Measurements from ENCODE around the gene ANAPC16. TPM values are rescaled to one million over a fixed set of nuclear protein-coding genes. Genes with fewer than 3 reads are reported as not detected.

ANAPC16 gene
- total and polyA plus RNA-seq, 11 donors, result 124 to 242 (median 179) TPM

GRCh38 chr10:72255977-72256729 lies 40.3 kb downstream of the ANAPC16 start:
- Histone ChIP-seq H3K27ac (peak overlapping the region; percentile 74 to 97 (median 94)), H3K4me3 (no peak overlapping the region), H3K36me3 (no peaks in the 10 kb centered on the region), H3K4me1 (peaks cover 40 to 93% (median 78%) of the 10 kb centered on the region in 12 donors), H3K27me3 (no peaks in the 10 kb centered on the region), H3K9me3 (no peaks in the 10 kb centered on the region)
- no peak for DNase-seq
- intact Hi-C loops (cut with DNase I), result loop anchor here in 3 of 10 donors (2.0 to 5.0 kb wide), 2 partner anchors 17 to 71 kb away; partner anchors contain the start of gene DDIT4 (in 2 of the 3)
- ATAC-seq, result no peak
- TF ChIP-seq CTCF (IDR thresholded peaks at IDR 0.05) (no peak), POLR2A (IDR thresholded peaks at IDR 0.05) (no peak)
- 93 to 96% (median 94%) methylated on average over 6 of the region's 6 CpGs for WGBS, 4 donors

GRCh38 chr10:72257051-72257892 lies 41.5 kb downstream of the ANAPC16 start:
- TF ChIP-seq CTCF (IDR thresholded peaks at IDR 0.05), result no peak
- peak in 1 of 2 donors; percentile 7 for TF ChIP-seq POLR2A (IDR thresholded peaks at IDR 0.05)
- H3K4me3 ChIP-seq, result no peak overlapping the region

DNA sequence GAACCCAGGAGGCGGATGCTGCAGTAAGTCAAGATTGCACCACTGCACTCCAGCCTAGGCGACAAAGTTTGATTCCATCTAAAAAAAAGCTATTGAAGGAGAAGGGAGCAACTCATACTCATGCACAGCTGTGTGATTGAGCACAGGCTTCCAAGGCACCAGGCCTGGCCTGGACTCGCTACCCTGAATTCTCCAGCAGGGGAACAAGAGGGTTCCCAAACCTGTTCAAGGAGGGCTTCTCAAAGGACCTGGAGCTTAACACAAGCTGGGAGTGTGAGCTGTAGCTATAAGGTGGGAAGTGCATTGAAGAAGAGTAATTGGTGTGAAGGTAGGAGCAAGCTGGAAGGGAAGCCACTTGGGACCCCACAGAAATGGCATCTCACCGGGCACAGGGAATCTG lies 42.8 kb downstream of the ANAPC16 start:
- 94 to 97% (median 94%) methylated on average over 4 of the region's 4 CpGs for WGBS, 4 donors
- intact Hi-C loops (cut with DNase I), result loop anchor here in 2 of 10 donors (2.0 to 5.0 kb wide), 2 partner anchors 14 to 69 kb away; partner anchors contain the start of gene DDIT4 (in 1 of the 2)
- peak overlapping the region; percentile 75 to 98 (median 92) for H3K27ac ChIP-seq
- H3K36me3 ChIP-seq, result no peaks in the 10 kb centered on the region
- ATAC-seq (no peak), DNase-seq (no peak)
- TF ChIP-seq CTCF (IDR thresholded peaks at IDR 0.05) (no peak), POLR2A (IDR thresholded peaks at IDR 0.05) (no peak)
- no peaks in the 10 kb centered on the region for H3K27me3 ChIP-seq
- no peak overlapping the region for H3K4me3 ChIP-seq
- H3K4me1 ChIP-seq, result peaks cover 39 to 96% (median 70%) of the 10 kb centered on the region in 12 donors
- H3K9me3 ChIP-seq, result no peaks in the 10 kb centered on the region

More at GRCh38 chr10:72257051-72257892, 41.5 kb downstream of the ANAPC16 start:
- Histone ChIP-seq H3K27ac (peak overlapping the region; percentile 28 to 97 (median 94)), H3K4me1 (peaks cover 40 to 95% (median 79%) of the 10 kb centered on the region in 12 donors), H3K9me3 (no peaks in the 10 kb centered on the region), H3K27me3 (no peaks in the 10 kb centered on the region), H3K36me3 (no peaks in the 10 kb centered on the region)
- intact Hi-C loops (cut with DNase I), result loop anchor here in 1 of 10 donors (5.0 kb wide), 1 partner anchor 70 kb away; no protein-coding TSS in a partner anchor
- 68 to 77% (median 73%) methylated on average over 8 of the region's 8 CpGs for WGBS, 4 donors
- DNase-seq, result peak in 1 of 5 donors; percentile 38
- peak in 1 of 4 donors; percentile 1 for ATAC-seq
